Stomach (tissue), 9 donors: ENCODE results near the gene HLA-E. TPM values are rescaled to one million over a fixed set of nuclear protein-coding genes. Genes with fewer than 3 reads are reported as not detected.
"Not testable (repeated sequence)": the region's sequence is repeated elsewhere in the genome, so short reads cannot be mapped to it uniquely, and the experiment has no call there.

Experiments used
- DNase-seq, 2 donors: peaks; one replicate each; pipeline versions ENCODE4 v3.0.0 to v3.0.0-alpha.2; 2013 to 2019
- H3K27ac ChIP-seq, 5 donors: fragments of 200-600 bp in 4 of 5; sonication (generic) in 4 of 5; one replicate each; pipeline ENCODE4 v1.5.1; 2013 to 2019; ENCODE audit warnings: mild to moderate bottlenecking in 1 of 5, moderate library complexity in 1 of 5
- H3K27me3 ChIP-seq, 3 donors: fragments of 200-600 bp; sonication (generic); one replicate each; pipeline ENCODE4 v1.5.1; 2017 to 2019; ENCODE audit warnings: mixed run types in 1 of 3
- H3K36me3 ChIP-seq, 4 donors: fragments of 200-600 bp; sonication (generic); 1 replicate in 3 of 4; 2 replicates in 1 of 4; pipeline ENCODE4 v1.5.1; 2016 to 2019
- H3K4me1 ChIP-seq, 4 donors: fragments of 200-600 bp; sonication (generic); one replicate each; pipeline ENCODE4 v1.5.1; 2016 to 2019
- H3K4me3 ChIP-seq, 4 donors: fragments of 200-600 bp; sonication (generic) in 3 of 4; one replicate each; pipeline ENCODE4 v1.5.1; 2016 to 2019; ENCODE audit warnings: mild to moderate bottlenecking in 1 of 4
- H3K9me3 ChIP-seq, 4 donors: fragments of 200-600 bp; sonication (generic); one replicate each; pipeline ENCODE4 v1.5.1; 2016 to 2019
- CTCF ChIP-seq, 7 experiments: fragments of 450-650 bp in 4 of 7; fragments of 200-600 bp in 3 of 7; sonication (generic) in 3 of 7; IDR thresholded peaks; one replicate each; pipeline ENCODE4 v1.5.1; 2016 to 2019; ENCODE audit warnings: antibody characterized with exemption in 7 of 7, control low read depth in 2 of 7, mild to moderate bottlenecking in 1 of 7
- EP300 ChIP-seq: sonication (generic); formaldehyde crosslinking; IDR thresholded peaks from one replicate; pipeline ENCODE4 v1.6.1; 2017; ENCODE audit warnings: antibody characterized with exemption
- POLR2A ChIP-seq, 4 donors: fragments of 450-650 bp; IDR thresholded peaks; one replicate each; pipeline ENCODE4 v1.6.1; 2016; ENCODE audit warnings: antibody characterized with exemption in 4 of 4, control low read depth in 2 of 4, mild to moderate bottlenecking in 1 of 4, moderate library complexity in 1 of 4
- POLR2AphosphoS5 ChIP-seq, 3 donors: sonication (generic); formaldehyde crosslinking; IDR thresholded peaks; one replicate each; pipeline ENCODE4 v1.6.1; 2016; ENCODE audit warnings: antibody characterized with exemption in 3 of 3
- WGBS, 5 donors: extraction: QIAGEN DNeasy Blood & Tissue Kit in 3 of 5; methylation state at CpG; one replicate each; pipeline versions ENCODE4 v1.1.5 to v1.1.7; 2013 to 2018; 5-methylcytosine and 5-hydroxymethylcytosine counted together
- intact Hi-C: fragments of 100-400 bp; cut with DNase I; formaldehyde crosslinking; loops from one replicate; pipeline ENCODE4 v1.15.1; 2023; ENCODE audit warnings: low total_unique reads
- polyA plus RNA-seq, 3 donors: library from polyadenylated mRNA; stranded (reverse); fragments of 200-250 nt; gene quantifications; one replicate each; pipeline ENCODE4 v1.2.3, GENCODE V29; 2013
- total RNA-seq, 5 donors: library from RNA; depleted of rRNA; stranded (reverse); fragments of >200 nt; gene quantifications; one replicate each; pipeline versions ENCODE4 v1.1.0 to v1.2.3, GENCODE V29; 2014 to 2016
- donor health status: healthy with polysubstance abuse.
- donor health status: Bipolar disorder and iron deficiency.
- donor health status: healthy.

The HLA-E gene
- total and polyA plus RNA-seq, 8 donors: 120 to 566 (median 245) TPM

DNA sequence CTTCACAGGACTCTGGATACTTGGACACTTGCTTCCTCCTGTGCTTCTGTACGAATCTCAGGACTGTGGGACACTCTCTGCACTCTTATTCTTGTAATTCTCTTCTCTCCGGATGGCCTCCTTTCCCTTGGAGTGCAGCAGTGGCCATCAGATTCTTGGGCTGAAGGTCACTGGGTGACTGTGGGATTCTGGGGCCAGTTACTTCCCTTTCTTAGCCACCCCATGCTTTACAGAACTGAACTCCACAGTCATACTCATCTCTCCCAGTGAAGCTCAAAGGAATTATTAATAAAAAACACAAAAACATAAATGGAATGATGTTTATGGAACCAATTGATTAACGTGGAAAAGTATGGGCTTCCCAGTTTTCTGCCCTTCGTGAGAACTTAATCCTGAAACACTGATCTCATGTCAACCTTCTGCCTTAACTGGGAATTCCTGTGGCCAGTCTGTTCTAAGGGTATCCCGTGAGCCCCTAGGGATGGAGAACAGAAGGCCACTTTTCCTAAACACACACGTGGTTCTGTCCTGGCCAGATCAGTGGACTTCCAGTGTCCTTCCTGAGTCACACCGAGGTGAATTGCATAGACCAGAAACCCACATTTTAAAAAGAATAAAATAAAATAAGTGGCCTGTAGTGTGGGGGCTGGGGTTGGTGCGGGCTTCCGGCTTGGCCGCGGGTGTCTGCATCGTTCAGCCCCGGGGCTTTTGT is 23.6 kb upstream of the HLA-E start:
- Histone ChIP-seq H3K27ac (peak overlapping the region in 1 of 5 donors; percentile 17), H3K9me3 (no peaks in the 10 kb centered on the region), H3K27me3 (peaks cover 15 to 95% (median 85%) of the 10 kb centered on the region in 3 donors), H3K4me3 (peak overlapping the region; percentile 42 to 61 (median 48)), H3K36me3 (no peaks in the 10 kb centered on the region), H3K4me1 (peaks cover 11 to 33% (median 27%) of the 10 kb centered on the region in 4 donors)
- TF ChIP-seq POLR2AphosphoS5 (IDR thresholded peaks at IDR 0.05) (no peak), POLR2A (IDR thresholded peaks at IDR 0.05) (no peak), CTCF (IDR thresholded peaks at IDR 0.05) (no peak), EP300 (no peak)
- no peak for DNase-seq
- intact Hi-C loops: no loop called here
- WGBS, 5 donors: 10 to 18% (median 13%) methylated on average over 7 to 13 of the region's 13 CpGs

GRCh38 chr6:30470968-30471367 is 18.3 kb upstream of the HLA-E start:
- Histone ChIP-seq H3K9me3 (no peaks in the 10 kb centered on the region), H3K27me3 (peaks cover 0 to 87% (median 49%) of the 10 kb centered on the region in 3 donors), H3K27ac (no peak overlapping the region), H3K4me3 (no peak overlapping the region), H3K4me1 (peaks cover 3 to 12% (median 10%) of the 10 kb centered on the region in 4 donors), H3K36me3 (no peaks in the 10 kb centered on the region)
- intact Hi-C loops: no loop called here
- 69 to 93% (median 80%) methylated on average over 1 of the region's 1 CpG for WGBS, 5 donors
- DNase-seq: no peak
- TF ChIP-seq CTCF (IDR thresholded peaks at IDR 0.05) (no peak), POLR2A (IDR thresholded peaks at IDR 0.05) (no peak), EP300 (no peak), POLR2AphosphoS5 (IDR thresholded peaks at IDR 0.05) (no peak)

GRCh38 chr6:30475116-30475515 is 14.2 kb upstream of the HLA-E start:
- H3K4me1 ChIP-seq, H3K27ac ChIP-seq, DNase-seq, H3K36me3 ChIP-seq, intact Hi-C loops, H3K9me3 ChIP-seq, H3K4me3 ChIP-seq: not testable (repeated sequence)
- 89 to 93% (median 90%) methylated on average over 8 to 18 of the region's 26 CpGs for WGBS, 5 donors
- peaks cover 0 to 90% (median 44%) of the 10 kb centered on the region in 3 donors for H3K27me3 ChIP-seq

DNA sequence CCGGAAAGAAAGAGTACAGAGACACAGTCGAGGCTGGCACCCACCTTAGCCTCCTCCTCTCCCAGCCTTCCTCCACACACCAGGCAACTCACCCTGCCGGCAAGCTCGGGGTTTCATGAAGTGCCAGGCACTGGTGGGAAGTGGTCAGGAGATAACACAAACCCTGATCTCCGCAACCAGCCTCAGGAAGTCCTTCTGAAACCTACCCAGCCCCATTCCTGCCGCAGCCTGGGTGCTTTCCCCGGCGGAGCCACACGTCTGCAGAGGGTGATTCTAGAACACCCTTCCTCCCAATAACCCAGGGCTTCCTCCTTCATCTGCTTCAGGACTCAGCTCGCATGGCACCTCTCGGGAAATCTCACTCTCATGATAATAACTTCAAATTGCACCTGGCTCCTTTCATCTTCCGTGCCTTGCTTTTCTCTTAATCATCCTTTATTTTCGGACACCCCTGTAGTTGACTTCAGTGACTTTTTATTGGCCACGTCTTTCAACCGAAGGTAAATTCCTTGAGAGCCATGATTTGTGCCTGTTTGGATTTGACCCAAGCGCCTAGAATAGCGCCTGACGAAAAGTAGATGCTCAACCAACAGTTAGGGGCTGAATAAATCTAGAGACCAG is 8.7 kb upstream of the HLA-E start:
- no peak overlapping the region for H3K4me3 ChIP-seq
- H3K27me3 ChIP-seq: peaks cover 9 to 78% (median 51%) of the 10 kb centered on the region in 3 donors
- no peaks in the 10 kb centered on the region for H3K9me3 ChIP-seq
- H3K36me3 ChIP-seq: no peaks in the 10 kb centered on the region
- no peak overlapping the region for H3K27ac ChIP-seq
- DNase-seq: no peak
- H3K4me1 ChIP-seq: peaks cover 4 to 23% (median 17%) of the 10 kb centered on the region in 4 donors
- WGBS, 5 donors: 12 to 18% (median 14%) methylated on average over 17 to 18 of the region's 18 CpGs
- TF ChIP-seq EP300: no peak
- no peak for TF ChIP-seq POLR2A (IDR thresholded peaks at IDR 0.05)
- TF ChIP-seq CTCF (IDR thresholded peaks at IDR 0.05): no peak
- intact Hi-C loops: loop anchor here (5.0 kb wide), 1 partner anchor 62 kb away; no protein-coding TSS in a partner anchor
